Breast epithelium (tissue), 3 donors: ENCODE results near the gene PDE4D.

Experiments
- POLR2A ChIP-seq: fragments of 450-650 bp; IDR thresholded peaks from one replicate; pipeline ENCODE4 v1.6.1; 2016; ENCODE audit warnings: antibody characterized with exemption, mild to moderate bottlenecking, moderate library complexity
- POLR2AphosphoS5 ChIP-seq, 3 donors: sonication (generic); formaldehyde crosslinking; IDR thresholded peaks; one replicate each; pipeline ENCODE4 v1.6.1; 2017; ENCODE audit warnings: antibody characterized with exemption in 3 of 3
- TF ChIP-seq, protein P1 (sequence below), 3 donors: fragments of 450-650 bp; IDR thresholded peaks; one replicate each; pipeline ENCODE4 v1.5.1; 2016 to 2017; ENCODE audit warnings: antibody characterized with exemption in 3 of 3, mild to moderate bottlenecking in 3 of 3, moderate library complexity in 3 of 3

DNA sequence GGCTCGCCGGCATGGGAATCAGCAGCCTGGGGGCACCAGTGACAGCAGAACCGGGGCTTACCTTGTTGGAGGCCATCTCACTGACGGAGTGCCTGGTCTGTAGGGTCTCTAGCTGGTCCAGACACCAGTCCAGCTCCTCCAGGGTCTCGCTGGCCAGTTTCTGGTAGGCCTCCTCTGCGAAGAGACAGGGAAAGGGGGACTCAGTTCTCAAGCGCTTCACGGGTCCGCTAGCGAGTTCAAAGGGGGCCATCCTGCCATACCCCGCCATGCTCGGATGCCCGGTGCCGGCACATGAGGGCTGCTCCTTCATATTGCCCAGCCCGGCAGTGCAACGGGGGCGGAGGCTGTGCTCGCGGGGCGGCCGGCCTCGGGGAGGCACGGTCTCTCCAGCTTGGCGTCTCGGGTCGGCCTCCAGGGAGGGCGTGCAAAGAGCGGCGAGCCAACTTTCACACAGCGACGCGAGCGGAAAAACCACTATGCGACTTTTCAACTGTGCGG is 854.7 kb downstream of the PDE4D start:
- TF ChIP-seq, protein P1, sequence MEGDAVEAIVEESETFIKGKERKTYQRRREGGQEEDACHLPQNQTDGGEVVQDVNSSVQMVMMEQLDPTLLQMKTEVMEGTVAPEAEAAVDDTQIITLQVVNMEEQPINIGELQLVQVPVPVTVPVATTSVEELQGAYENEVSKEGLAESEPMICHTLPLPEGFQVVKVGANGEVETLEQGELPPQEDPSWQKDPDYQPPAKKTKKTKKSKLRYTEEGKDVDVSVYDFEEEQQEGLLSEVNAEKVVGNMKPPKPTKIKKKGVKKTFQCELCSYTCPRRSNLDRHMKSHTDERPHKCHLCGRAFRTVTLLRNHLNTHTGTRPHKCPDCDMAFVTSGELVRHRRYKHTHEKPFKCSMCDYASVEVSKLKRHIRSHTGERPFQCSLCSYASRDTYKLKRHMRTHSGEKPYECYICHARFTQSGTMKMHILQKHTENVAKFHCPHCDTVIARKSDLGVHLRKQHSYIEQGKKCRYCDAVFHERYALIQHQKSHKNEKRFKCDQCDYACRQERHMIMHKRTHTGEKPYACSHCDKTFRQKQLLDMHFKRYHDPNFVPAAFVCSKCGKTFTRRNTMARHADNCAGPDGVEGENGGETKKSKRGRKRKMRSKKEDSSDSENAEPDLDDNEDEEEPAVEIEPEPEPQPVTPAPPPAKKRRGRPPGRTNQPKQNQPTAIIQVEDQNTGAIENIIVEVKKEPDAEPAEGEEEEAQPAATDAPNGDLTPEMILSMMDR (IDR thresholded peaks at IDR 0.05): no peak
- TF ChIP-seq POLR2A: no peak
- no peak for TF ChIP-seq POLR2AphosphoS5 (IDR thresholded peaks at IDR 0.05)
